VCaP (cell line): ENCODE data around the gene PLCD3.

Experiments
- H3K27ac ChIP-seq: fragments of 450-650 bp; 2 replicates; pipeline ENCODE4 v1.5.1; 2017
- CTCF ChIP-seq: fragments of 450-650 bp; conservative IDR thresholded peaks from 2 replicates; pipeline ENCODE4 v1.5.1; 2017; ENCODE audit warnings: mild to moderate bottlenecking, moderate library complexity

The PLCD3 gene

GRCh38 chr17:45156242-45156641 is 23.9 kb upstream of the PLCD3 start:
- no peak for TF ChIP-seq CTCF

GRCh38 chr17:45155483-45155882 is 23.2 kb upstream of the PLCD3 start:
- H3K27ac ChIP-seq = peak overlapping the region; percentile 100
- no peak for TF ChIP-seq CTCF

More at GRCh38 chr17:45156242-45156641, 23.9 kb upstream of the PLCD3 start:
- peak overlapping the region; percentile 100 for H3K27ac ChIP-seq

- TF ChIP-seq CTCF = no peak
- peak overlapping the region; percentile 100 for H3K27ac ChIP-seq
Measured at GRCh38 chr17:45155029-45155428, 22.7 kb upstream of the PLCD3 start.

- H3K27ac ChIP-seq = peak overlapping the region; percentile 99
- TF ChIP-seq CTCF = no peak
Measured at GRCh38 chr17:45150911-45151809, 18.8 kb upstream of the PLCD3 start.

- peak overlapping the region; percentile 99 for H3K27ac ChIP-seq
- TF ChIP-seq CTCF = no peak
Measured at GRCh38 chr17:45149669-45150664, 17.7 kb upstream of the PLCD3 start.

- peak overlapping the region; percentile 99 for H3K27ac ChIP-seq
- TF ChIP-seq CTCF = peak; percentile 91
Measured at GRCh38 chr17:45149037-45149668, 16.8 kb upstream of the PLCD3 start.
